ENCODE data around the gene FNBP1. TPM values are rescaled to one million over a fixed set of nuclear protein-coding genes. Genes with fewer than 3 reads are reported as not detected.
"Not testable (repeated sequence)": the region's sequence is repeated elsewhere in the genome, so short reads cannot be mapped to it uniquely, and the experiment has no call there.

The FNBP1 gene
- total and polyA plus RNA-seq, 8 donors, result 5.3 to 18.5 (median 7.1) TPM

GRCh38 chr9:130010151-130010988 is 32.6 kb downstream of the FNBP1 start:
- Histone ChIP-seq H3K9me3 (no peaks in the 10 kb centered on the region), H3K4me3 (no peak overlapping the region), H3K27me3 (no peaks in the 10 kb centered on the region), H3K4me1 (no peaks in the 10 kb centered on the region), H3K36me3 (no peaks in the 10 kb centered on the region), H3K27ac (peak overlapping the region in 1 of 4 donors; percentile 12)
- 70 to 74% methylated on average over 5 of the region's 5 CpGs for WGBS, 2 donors
- DNase-seq (no peak), FAIRE-seq (no peak), ATAC-seq (peak in 2 of 4 donors; percentile 22 to 63)
- intact Hi-C loops (cut with DNase I), result no loop called here
- no peak for TF ChIP-seq CTCF (IDR thresholded peaks at IDR 0.05)

- not testable (repeated sequence) for FAIRE-seq
These were observed 33.4 kb downstream of the FNBP1 start for GRCh38 chr9:130009546-130009945.

GRCh38 chr9:130008538-130008937 is 34.5 kb downstream of the FNBP1 start:
- DNase-seq (no peak), ATAC-seq (peak in 1 of 4 donors; percentile 41), FAIRE-seq (no peak)
- Histone ChIP-seq H3K27ac (no peak overlapping the region), H3K9me3 (no peaks in the 10 kb centered on the region), H3K27me3 (no peaks in the 10 kb centered on the region), H3K36me3 (no peaks in the 10 kb centered on the region), H3K4me3 (no peak overlapping the region), H3K4me1 (no peaks in the 10 kb centered on the region)
- intact Hi-C loops (cut with DNase I), result no loop called here
- no peak for TF ChIP-seq CTCF (IDR thresholded peaks at IDR 0.05)
- 33 to 40% methylated on average over 5 of the region's 5 CpGs for WGBS, 2 donors

More at GRCh38 chr9:130009546-130009945, 33.4 kb downstream of the FNBP1 start:
- intact Hi-C loops (cut with DNase I); H3K9me3 ChIP-seq; H3K27ac ChIP-seq; DNase-seq; H3K27me3 ChIP-seq; H3K36me3 ChIP-seq; H3K4me1 ChIP-seq; ATAC-seq; H3K4me3 ChIP-seq: not testable (repeated sequence)
- 93 to 95% methylated on average over 10 of the region's 10 CpGs for WGBS, 2 donors

- DNase-seq; H3K27ac ChIP-seq; H3K9me3 ChIP-seq; H3K27me3 ChIP-seq; H3K4me3 ChIP-seq; ATAC-seq; FAIRE-seq; H3K4me1 ChIP-seq; intact Hi-C loops (cut with DNase I); H3K36me3 ChIP-seq: not testable (repeated sequence)
- 94 to 97% methylated on average over 6 of the region's 6 CpGs for WGBS, 2 donors
These were observed 36.0 kb downstream of the FNBP1 start for GRCh38 chr9:130006952-130007351.

GRCh38 chr9:130003943-130004552 is 38.9 kb downstream of the FNBP1 start:
- no peaks in the 10 kb centered on the region for H3K27me3 ChIP-seq
- no peaks in the 10 kb centered on the region for H3K36me3 ChIP-seq
- intact Hi-C loops (cut with DNase I), result no loop called here
- H3K4me1 ChIP-seq, result no peaks in the 10 kb centered on the region
- no peak for DNase-seq
- H3K27ac ChIP-seq, result no peak overlapping the region
- WGBS, 2 donors, result 82 to 86% methylated on average over 8 of the region's 8 CpGs
- no peak for TF ChIP-seq CTCF (IDR thresholded peaks at IDR 0.05)
- H3K4me3 ChIP-seq, result no peak overlapping the region
- H3K9me3 ChIP-seq, result no peaks in the 10 kb centered on the region
- no peak for FAIRE-seq
- ATAC-seq, result no peak

- no peak for TF ChIP-seq CTCF (IDR thresholded peaks at IDR 0.05)
- DNase-seq (no peak), FAIRE-seq (no peak), ATAC-seq (no peak)
- H3K36me3 ChIP-seq, result no peaks in the 10 kb centered on the region
- H3K9me3 ChIP-seq, result no peaks in the 10 kb centered on the region
- no peak overlapping the region for H3K27ac ChIP-seq
- H3K4me1 ChIP-seq, result no peaks in the 10 kb centered on the region
- no peaks in the 10 kb centered on the region for H3K27me3 ChIP-seq
- intact Hi-C loops (cut with DNase I), result no loop called here
- H3K4me3 ChIP-seq, result no peak overlapping the region
- WGBS, 2 donors, result 83 to 85% methylated on average over 5 of the region's 5 CpGs
These were observed 40.7 kb downstream of the FNBP1 start for GRCh38 chr9:130002320-130002719.

Data from pancreas (tissue), 10 donors.